ENCODE measurements around the gene SYNCRIP.
A peak's percentile ranks its signal among the peaks of the same experiment; 100 is the strongest.
"Not testable (repeated sequence)": the region's sequence is repeated elsewhere in the genome, so short reads cannot be mapped to it uniquely, and the experiment has no call there.

The SYNCRIP gene

DNA sequence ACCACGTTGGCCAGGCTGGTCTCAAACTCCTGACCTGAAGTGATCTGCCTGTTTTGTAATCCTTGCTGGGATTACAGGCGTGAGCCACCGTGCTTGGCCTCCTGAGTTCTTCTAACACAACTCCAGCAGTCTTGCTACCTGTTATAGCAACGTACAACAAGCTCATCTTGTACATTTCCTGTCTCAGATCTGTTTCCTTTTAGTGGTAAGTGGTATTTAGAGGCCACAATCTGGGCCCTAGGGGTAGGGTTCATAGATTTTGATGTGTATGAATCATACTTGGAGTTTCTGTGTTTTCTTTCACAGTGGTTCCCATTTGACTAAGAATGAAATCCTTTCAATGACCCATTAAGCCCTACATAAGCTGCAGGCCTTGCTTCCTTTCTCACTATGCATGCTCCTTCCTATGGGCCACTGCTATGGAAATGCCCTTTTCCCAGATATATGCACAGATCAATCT lies 27.1 kb upstream of the SYNCRIP start:
- DNase-seq: peak; percentile 74

DNA sequence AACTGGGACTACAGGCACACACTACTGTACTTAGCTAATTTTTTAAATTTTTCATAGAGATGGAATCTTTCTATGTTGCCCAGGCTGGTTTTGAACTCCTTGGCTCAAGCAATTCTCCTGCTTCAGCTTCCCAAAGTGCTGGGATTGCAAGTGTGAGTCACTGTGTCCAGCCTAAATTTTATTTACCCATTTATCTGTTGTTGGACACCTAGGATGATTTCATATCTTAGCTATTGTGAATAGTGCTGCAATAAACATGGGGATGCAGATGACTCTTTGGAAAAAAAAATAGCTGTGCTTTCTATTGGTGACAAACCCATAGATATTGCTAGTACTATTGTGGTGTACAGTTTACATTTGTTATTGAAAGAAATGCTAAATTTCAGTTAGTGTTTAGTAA lies 19.6 kb upstream of the SYNCRIP start:
- DNase-seq: no peak

DNA sequence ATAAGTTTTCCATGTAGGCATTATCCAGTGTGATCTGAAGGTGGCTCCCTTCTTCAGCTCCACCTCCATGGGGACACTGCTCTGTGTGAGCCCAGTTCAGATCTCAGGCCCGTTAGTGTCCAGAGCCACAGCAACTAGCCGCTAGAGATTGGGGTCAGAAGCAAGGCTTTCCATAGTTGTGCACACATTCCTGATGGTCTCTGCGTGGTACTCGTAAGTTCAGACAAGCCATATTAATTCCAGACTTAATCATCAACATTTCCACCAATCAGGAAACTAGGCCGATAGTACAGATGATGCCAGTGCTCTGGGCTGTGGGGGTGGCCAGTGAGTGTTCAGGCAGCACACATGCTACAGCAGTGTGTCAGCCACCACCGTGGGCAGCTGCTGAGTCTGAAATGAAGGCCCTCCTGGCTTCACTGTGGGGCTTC lies 17.5 kb upstream of the SYNCRIP start:
- DNase-seq: no peak

DNA sequence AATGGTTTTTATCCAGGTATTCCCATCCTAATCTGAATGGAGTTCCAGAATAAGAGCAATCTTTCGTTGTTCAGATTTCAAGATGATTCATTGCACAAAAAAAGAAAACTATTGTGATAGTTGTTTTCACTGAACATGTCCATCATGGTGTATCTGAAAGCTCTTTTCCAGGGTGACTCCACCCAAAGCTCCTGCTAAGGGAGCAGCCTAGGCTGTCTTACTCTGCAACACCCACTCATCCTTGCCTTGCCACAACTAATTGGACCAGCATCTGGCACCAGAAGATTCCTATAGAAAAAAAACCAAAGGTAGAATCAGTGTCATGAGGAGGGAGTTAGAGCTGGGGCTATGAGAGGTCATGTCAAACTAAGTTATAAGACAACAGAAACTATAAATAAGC lies 7.9 kb upstream of the SYNCRIP start:
- DNase-seq: no peak

DNA sequence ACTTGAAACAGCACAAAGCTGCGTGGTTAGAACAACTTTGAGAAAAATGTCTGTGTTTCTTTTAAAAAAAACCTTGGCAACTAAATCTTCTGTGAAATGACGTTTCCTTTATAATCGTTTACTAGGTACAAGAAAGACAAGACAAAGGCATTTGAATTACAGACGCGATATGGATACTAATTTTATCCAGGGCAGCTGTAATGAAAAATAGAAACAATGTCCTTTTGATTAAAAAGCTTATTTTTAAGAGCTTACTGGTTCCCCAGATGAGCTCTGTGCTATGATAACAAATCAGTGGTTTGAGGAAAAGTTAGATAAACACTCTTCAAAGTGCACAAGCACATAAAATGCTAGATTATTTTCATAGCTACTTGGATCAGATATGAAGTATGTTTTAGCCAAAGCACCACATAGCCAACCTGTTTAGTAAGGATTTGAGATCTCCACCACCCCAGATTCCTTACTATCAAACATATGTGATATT lies 1.6 kb upstream of the SYNCRIP start:
- DNase-seq: no peak

DNA sequence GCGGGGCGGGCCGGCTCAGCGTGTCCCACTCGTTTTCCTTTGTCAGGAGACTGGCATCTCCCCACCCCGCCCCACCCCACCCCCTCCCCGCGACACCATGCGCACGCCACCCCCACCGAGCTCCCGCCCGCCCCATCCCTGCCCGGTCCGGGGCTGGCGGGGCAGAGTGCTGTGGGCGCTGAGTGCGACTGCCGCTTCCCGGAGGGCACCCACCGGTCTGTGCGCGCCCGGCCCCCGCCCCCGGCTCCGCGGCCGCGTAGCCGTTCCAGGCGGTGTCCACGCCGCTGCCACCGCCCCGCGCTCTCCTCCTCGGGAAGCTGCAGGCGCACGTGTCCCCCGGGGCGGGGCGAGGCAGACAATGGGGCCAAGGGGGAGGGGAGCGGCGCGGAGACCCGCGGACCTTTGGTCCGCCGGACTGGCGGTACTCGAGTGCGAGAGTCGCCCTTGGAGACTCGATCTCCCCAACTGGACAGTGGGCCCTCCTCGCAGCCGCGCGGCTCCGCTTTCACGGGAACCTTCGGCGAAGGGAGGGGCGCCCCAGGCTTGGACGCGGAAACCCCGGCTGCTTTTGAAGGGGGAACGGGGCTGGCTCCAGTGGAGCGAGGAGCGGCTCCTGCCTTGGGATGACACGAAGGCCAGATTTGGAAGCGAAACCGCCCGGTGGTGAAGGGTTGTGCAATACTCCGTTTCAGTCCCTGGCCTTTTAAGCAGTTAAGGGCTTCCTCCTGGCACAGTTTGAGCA lies 1.0 kb upstream of the SYNCRIP start:
- DNase-seq: peak; percentile 66

DNA sequence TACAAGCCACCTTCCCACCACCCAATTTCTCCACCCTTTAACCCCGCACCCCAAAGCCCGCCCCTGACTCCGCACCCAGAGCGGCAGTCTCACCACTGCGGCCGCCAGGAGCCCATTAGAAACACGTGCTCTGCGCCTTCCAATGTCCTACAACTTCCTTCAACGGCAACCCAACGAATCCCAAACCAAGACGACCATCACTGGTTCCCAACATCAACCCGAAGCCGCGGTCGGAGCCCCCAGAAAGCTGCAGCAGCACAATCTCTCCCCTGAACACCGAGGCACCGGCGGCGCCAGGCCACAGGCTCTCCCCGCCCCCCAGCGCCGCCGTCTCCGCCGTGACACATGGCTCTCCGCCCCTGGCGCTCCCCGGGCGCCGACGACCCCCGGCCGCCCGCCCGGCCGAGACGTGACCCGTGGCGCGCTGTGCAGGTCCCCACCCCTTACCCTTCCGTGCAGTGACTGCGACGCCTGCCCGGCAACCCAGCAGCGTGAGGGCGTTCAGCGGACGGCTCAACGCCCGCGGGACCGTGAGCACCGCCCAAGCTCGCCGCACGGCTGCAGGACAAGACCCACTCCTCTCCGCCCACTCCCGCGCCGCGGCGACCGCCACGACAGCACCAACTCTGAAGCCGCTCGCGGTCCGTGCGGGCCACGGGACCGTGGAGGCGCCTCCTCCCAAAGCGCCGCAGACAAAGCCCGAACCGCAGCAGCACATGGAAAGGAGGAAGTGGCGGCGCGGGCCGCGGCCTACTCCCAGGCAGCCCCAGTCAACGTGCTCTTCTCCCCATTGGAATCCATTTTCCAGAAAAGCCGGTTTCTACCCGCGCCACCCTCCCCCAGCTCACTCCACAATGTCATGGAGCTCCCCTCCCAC lies 551 bp downstream of the SYNCRIP start:
- peak; percentile 60 for DNase-seq

DNA sequence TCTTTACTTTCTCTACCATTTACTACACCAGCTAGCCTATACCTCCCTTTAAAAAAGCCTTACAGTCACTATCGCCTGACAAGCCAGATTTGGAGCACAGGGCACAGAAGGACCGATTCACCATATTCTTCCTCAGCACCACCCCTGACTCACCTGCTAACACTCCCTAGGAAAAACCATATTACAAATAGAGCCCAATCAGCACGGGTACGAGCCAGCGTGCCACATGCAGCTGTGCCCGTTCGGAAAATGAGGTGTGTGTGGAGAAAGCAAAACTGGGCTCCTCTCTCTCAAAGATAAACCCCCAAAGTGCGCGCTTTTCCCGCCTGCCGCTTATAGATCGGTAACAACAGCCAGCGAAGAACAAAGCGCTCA lies 1.2 kb downstream of the SYNCRIP start:
- DNase-seq: no peak

DNA sequence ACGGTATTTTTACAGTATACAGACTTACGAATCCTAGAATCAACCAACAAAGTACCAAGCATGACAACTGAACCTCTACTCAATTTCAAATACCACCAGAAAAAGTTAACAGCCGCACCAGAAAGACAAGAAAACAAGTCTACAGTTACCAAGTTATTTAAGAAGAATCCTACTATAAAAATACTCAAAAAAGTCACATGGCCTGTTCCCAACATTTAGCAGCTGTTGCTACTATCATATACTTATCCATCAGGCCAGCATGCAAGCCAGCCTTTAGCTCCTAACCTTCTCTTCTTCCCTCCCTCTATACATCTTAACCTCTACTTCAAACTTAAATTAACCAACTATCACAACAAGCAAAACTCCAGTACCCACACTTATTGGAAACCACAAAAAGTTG lies 1.9 kb downstream of the SYNCRIP start:
- DNase-seq: no peak

DNA sequence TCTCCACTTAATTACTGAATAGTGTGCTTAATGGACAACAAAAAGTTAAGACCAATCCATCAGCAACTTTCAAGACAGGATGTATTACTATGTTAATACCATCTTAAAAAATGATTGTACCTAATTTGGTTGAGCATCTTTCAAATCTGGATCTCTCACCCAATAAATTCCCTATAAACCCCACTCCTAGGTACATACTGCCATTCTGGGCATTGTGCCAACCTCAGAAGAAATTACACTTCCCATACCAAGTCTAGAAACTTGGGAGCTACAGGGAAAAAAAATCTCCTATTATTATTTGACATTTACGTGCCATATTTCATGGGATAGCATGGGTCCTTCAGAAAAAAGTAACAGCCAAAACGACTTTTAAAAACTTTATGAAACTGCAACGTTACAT lies 5.1 kb downstream of the SYNCRIP start:
- no peak for DNase-seq

DNA sequence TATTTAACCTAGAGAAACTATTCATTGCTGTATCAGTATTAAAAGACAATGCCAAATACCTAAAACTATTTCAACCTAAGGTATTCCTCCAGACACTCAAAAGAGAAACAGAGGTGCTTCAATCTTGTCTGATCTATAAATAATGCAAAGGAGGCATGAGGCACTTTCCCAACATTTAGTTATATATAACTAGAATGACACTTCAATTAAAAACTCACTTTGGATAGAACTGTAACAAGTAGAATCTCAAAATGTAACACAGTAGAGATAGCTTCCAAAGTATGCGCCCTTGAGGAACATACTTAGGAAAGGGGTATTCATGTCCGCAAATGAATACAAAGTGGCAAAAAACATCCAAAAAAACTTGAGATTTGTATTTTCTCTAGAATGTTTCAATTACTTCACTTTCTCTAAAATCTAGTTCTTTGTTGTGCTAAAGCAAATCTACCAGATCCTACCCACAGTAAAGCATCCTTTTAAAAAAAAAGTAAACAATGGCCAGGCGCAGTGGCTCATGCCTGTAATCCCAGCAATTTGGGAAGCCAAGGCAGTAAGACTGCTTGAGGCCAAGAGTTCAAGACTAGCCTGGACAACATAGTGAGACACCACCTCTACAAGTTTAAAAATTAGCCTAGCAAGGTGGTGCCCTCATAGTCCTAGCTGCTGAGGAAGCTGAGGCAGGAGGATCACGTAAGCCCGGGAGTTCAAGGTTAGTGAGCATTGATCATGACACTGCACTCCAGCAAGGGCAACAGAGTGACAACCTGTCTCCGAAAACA lies 10.3 kb downstream of the SYNCRIP start:
- DNase-seq: no peak

DNA sequence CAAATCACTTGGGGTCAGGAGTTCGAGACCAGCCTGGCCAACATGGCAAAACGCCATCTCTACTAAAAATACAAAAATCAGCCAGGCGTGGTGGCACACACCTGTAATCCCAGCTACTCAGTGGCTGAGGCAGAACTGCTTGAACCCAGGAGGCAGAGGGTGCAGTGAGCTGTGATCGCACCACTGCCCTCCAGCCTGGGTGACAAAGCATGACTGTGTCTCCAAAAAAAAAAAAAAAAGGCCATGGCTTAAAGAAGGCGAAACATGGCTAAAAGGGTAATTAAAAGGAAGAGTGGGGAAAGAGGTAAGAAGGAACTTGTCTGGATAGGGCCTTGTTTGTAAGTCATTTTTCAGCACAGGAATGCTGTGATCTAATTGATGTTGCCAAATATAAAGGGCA lies 11.6 kb downstream of the SYNCRIP start:
- not testable (repeated sequence) for DNase-seq

DNA sequence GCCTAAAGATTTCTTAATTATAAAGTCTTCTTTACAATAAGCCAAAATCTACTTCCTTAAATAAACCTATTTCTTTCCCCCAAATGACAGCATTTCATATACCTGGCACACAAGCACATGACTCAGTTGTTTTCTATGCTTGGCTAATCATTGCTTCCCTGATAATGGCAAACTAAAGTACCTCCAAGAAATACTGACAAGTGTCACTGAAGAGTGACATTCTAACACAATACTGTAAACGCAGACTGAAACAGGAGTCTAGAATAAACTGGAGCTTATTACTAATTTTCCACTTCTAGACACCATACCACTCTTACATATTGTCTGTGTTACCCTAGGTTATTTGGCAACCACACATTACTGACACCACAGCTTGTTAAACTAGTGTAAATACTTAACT lies 14.3 kb downstream of the SYNCRIP start:
- no peak for DNase-seq

DNA sequence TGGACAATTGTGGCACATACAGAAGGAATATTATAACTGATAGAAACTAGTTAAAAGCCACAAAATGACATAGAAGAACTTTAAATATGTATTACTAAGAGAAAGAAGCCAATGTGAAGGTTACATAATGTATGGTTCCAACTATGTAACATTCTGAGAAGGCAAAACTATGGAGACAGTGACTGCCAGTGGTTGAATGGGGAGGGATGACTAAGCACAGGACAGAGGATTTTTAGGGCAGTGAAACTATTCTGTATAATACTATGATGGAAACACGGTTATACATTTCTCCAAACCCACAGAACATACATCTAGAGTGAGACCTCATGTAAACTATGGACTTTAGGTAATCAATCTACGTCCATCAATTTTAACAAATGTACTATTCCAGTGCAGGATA lies 22.4 kb downstream of the SYNCRIP start:
- DNase-seq: no peak

DNA sequence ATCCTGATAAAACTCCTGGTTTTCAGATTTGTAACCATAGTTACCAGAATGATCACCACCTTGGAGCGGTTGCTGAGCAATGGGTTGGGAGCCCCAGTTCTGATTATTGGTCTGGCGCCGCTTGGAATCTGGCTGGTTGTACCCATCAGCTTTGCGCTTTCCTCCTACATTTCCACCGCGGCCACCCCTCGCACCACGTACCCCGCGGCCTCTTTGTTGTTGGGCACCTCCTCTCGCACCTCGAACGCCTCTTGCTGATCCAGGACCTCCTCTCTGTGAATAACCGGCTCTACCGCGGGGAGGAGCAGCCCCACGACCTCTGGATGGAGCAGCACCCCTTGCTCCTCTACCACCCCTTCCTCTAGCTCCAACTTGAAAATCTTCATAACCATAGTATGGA lies 27.9 kb downstream of the SYNCRIP start:
- DNase-seq: no peak

DNA sequence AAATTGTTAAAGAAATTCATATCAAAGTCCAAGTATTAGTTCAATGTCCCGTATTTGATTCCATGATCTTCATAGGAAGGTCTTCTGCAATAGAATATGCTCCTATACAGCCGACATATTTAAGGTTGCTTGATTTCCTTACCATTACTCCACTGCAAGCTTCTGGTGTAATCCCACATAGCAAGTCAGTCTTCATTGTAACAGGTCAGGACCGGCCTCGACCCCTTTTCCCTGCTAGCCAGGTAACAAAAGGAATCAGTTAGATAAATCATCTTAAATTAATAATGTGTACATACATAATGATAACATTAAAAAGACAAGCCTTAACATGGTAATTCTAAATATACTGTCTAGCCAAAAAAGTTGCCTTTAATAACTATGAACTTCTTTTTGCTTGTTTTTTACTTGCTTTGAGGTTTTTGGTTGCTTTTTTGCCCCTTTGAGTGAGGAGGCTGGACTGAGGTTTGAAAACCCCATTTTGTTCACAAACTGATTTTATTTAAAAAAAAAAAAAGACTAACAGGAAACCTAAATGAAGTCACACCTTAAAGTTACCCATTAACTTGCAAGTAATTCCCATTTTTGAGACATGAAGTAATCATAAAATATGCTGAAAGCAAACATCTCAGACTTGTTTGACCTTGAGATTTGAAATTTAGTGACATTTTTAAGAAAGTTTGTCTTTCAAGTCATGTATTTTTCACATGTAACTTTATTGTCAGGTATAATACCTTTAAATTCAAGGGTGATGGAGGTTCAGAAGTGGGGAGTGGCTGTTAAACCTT lies 29.8 kb downstream of the SYNCRIP start:
- no peak for DNase-seq

DNA sequence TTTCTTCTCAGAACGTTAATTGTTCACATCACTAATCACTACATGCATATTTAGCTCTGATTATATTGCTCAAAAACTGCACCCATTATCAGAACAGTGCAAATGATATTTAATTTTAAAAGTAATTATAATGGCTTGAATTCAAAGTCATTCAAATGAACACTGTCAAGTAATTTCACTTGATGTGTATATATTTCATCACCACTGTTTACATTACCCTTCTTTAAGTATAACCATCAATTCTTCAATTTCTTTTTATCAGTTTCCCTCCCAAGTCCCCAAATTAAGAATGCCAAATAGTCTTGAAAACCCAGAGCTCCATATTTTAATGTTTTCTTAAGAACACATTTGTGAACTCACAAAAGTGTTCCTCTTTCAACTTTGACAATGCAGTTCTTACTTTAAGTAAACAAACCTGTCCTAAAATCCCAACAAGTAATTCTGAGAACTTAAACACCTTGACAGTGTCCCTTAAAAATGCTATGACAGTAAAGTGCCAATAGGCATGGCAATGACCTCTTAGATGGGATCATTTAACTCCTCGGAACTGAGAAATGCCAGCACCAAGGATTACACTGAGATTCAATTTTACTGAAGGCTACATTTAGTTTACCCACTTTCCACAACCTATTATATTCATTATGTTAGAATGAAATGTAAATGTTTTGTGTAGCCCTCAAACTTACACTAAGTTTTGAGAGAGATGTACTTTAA lies 32.3 kb downstream of the SYNCRIP start:
- DNase-seq: no peak

DNA sequence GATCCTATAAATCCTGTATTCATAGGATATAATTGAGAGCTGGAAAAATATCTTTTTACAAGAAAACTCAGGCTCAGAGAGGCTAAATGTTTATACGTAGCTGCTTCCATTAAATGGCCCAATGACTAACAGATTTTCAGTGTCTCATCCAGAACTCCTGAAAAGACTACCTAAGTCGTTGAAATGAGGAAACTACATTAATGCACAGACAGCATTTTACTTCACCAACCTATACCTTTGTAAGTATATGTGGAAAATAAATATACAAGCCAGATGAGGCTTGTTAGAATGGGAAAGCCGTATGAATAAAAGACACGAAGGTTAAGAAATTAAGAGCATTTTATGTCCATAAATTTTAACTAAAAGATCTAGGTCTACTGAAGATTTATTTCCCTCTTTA lies 40.6 kb downstream of the SYNCRIP start:
- DNase-seq: no peak

DNA sequence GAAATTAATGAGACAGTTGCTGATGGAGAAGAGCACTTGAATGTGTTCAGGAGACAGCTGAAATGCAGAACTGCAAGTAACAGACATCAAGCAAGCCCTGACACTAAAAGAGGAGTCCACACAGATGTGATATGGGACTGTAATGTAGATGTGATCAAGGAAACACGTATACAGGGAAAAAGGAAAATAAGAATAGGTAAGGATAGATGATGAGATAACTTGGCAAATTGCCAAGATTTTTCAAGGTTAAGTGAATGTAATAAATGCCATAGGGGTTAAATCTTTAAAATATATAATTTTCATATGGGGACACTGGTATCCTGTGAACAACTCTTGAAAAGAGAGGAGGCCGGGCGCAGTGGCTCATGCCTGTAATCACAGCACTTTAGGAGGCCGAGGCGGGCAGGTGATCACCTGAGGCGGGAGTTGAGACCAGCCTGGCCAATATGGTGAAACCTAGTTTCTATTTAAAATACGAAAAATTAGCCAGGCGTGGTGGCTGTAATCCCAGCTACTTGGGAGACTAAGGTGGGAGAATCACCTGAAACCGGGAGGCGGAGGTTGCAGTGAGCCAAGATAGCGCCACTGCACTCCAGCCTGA lies 41.9 kb downstream of the SYNCRIP start:
- DNase-seq: no peak

DNA sequence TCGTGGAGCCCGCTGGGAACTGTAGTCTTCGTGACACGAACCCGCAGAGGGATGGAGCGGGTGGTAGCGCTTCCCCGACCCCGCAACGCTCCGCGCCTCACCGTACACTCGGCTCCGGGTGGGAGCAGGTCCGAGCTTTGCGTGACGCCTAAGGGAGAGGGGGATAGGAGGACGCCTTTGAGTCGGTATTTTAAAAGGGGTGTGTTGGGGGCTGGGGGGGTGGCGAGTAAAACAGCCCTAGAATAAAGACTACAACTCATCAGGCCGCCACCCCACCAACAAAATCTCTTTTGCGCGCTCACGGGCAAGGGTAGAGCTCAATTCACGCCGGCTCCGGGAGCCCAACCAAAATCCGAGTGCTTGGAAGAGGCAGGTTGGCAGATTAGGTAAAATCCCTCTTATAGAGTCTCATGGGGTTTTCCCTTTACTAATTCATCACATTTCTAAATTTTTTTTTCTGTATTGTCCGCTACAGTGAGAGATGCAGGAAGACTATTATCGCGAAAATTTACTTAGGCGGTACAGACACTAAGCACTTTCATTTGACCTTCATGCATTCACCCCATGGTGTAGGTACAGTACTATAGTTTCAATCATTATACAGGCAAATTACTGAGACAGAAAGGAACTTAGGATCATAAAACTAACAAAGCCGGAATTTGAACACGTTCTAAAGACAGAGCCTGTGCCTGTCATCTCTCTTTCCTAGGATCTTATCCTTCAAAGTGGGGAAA lies 48.3 kb downstream of the SYNCRIP start:
- DNase-seq: peak; percentile 56

All from CD4-positive, alpha-beta T cell treated with Interleukin-21 for 1 hour (primary cell).